HG02870 (cell line): ENCODE data around the gene BCL3.
"Not testable (repeated sequence)": the region's sequence is repeated elsewhere in the genome, so short reads cannot be mapped to it uniquely, and the experiment has no call there.

ENCODE experiments used
- ATAC-seq: cut with Tn5 transposase; IDR thresholded peaks from one replicate; pipeline ENCODE4 v1.9.1; 2021; ENCODE audit warnings: mild to moderate bottlenecking, moderate library complexity; ENCODE audit not compliant: unreplicated experiment

Gene BCL3, protein sequence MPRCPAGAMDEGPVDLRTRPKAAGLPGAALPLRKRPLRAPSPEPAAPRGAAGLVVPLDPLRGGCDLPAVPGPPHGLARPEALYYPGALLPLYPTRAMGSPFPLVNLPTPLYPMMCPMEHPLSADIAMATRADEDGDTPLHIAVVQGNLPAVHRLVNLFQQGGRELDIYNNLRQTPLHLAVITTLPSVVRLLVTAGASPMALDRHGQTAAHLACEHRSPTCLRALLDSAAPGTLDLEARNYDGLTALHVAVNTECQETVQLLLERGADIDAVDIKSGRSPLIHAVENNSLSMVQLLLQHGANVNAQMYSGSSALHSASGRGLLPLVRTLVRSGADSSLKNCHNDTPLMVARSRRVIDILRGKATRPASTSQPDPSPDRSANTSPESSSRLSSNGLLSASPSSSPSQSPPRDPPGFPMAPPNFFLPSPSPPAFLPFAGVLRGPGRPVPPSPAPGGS

DNA sequence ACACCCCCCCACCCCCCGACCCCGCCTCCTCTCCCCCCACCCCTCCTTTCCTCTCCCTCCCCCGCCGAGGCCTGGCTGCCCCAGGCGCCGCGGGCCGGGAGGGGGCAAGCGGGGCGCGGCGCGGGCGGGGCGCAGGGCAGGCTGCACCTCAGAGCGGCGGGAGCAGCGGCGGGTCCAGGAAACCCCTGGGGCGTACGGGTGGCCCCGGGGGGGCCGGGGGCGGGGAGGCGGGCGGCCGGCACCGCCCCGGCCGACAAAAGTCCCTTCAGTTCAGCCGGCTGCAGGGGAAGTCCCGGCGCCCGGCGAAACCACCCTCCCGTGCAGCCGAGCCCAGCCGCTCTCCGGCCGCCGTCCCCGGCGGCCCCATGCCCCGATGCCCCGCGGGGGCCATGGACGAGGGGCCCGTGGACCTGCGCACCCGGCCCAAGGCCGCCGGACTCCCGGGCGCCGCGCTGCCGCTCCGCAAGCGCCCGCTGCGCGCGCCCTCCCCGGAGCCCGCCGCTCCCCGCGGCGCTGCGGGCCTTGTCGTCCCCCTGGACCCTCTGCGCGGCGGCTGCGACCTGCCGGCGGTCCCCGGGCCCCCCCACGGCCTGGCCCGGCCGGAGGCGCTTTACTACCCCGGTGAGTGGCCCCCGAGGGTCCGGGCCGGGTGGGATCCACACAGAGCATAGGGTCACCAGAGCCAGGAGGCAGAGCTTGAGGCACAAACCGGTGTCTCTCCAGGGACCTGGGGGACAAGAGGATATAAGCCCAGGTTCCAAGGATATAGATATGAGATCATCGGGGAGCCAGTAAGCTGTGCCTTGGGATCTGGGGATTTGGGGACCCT, at the start of gene BCL3:
Gene BCL3 (plus strand): TSS at position 283 of the 829 bp plus-strand sequence. CDS start 83 bp downstream, at position 366.
- ATAC-seq: no peak

DNA sequence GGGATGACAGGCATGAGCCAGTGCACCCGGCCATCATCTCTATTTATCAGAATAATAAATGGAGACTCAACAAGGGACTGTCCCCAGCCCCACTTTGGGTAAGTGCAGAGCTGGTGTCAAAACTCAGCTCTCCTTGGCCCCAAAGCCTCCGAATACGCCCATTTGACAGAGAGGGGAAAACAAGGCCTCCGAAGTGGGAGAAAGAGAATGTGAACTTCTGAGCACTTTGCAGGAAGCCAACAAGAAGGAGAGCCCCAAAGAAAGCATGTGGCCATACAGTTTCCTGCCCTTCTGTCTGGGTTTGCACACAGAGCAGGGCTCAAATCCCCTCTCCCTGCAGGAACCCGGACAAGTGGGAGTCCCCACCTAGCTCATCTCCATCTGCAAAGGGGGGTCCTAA, 48.0 kb upstream of the BCL3 start:
- ATAC-seq: no peak

DNA sequence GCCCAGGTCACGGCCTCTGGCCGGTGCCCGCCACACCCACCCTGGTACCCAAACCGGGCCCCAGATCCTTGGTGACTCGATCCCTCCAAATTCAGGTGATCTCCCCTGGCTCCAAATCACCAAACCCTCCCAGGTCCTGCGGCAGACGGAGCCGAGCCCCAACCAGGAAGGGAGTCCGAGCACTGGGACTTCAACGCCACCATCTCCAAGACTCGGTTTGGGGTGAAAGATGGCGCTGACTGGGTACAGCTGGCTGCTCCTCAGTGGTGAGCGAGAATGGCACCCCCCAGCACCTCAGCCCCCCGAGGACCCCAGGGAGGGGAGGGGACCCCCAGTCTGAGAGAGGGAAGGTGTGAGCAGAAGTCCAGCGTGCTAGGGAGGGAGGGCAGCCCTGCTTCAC, 47.3 kb upstream of the BCL3 start:
- ATAC-seq: no peak

DNA sequence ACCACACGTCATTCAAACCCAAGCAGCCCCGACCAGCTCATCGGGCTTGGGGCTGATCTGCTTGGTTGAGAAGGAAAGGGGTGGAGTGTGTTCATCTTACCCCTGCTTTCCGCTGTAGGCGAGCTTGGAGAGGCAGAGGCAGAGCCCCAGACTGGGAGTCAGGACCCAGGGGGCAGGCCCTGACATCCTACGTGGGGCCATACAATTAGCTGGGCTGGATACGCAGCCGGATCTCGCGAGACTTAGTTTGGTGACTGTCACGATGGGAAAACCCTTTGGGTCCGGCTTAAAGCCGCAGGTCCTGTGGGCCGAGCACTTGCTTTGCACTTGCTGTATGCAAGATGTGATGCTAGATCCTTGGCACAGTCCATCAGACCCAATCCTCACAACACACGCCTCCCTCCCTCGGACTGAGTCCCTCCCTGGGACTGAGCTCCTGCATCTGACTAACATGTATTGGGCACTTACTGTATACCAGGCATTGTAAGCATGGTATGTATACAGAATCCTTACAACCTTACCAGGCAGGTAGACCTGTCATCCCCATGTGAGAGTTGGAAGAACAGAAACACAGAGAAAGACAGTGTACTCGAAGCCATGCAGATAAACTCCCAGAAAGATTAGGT, 45.8 kb upstream of the BCL3 start:
- no peak for ATAC-seq

DNA sequence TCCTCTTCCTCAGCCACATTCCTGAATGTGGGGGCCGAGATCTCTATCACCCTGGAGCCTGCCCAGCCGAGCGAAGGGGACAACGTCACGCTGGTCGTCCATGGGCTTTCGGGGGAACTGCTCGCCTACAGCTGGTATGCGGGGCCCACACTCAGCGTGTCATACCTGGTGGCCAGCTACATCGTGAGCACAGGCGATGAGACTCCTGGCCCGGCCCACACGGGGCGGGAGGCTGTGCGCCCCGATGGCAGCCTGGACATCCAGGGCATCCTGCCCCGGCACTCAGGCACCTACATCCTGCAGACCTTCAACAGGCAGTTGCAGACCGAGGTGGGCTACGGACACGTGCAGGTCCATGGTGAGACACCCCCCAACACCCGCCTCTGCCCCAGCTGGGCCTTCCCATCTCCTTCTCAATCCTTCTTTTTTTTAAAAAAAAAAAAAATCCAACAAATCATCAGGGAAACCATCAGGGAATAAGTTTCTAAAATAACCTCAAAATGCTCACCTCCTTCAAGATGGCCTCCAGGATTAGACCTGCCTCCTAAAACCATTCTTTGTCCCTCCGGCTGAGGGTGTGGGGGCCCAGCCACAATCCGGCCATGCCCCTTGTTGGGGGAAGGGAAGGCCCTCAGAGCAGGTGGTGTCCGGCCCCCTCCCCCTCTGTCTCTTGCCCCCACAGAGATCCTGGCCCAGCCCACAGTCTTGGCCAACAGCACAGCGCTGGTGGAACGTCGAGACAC, 45.0 kb upstream of the BCL3 start:
- no peak for ATAC-seq

DNA sequence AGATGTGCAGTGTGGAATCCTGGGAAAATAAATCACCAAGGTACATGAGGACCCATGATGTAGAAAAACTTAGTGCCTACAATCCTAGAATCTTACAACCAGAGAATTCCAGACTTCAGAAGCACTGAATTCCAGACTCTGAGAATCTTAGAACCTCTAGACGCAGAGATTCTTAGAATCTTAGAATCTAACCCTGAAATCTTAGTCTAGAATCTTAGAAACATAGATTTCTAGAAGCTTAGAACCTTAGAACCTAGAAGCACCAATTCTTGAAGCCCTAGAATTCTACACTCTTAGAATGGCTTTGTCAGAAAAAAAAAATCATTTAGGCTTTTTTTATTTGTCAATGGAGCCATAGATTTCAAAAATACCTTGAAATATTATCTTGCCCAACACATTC, 43.5 kb upstream of the BCL3 start:
- no peak for ATAC-seq

DNA sequence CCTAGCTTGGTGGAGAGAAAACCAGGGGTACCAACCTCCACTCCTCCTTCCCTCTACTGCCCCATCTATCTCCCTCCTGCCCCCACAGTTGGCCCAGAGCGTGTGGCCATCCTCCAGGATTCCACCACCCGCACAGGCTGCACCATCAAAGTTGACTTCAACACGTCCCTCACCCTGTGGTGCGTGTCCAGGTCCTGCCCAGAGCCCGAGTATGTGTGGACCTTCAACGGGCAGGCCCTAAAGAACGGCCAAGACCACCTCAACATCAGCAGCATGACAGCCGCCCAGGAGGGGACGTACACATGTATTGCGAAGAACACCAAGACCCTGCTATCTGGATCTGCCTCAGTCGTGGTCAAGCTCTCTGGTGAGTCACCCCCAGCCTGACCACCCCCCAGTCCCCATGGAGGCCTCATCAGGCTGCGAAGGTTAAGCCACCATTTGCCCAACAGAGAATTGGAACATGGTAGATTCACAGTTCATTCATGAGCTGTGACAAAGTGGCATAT, 43.0 kb upstream of the BCL3 start:
- ATAC-seq: no peak

DNA sequence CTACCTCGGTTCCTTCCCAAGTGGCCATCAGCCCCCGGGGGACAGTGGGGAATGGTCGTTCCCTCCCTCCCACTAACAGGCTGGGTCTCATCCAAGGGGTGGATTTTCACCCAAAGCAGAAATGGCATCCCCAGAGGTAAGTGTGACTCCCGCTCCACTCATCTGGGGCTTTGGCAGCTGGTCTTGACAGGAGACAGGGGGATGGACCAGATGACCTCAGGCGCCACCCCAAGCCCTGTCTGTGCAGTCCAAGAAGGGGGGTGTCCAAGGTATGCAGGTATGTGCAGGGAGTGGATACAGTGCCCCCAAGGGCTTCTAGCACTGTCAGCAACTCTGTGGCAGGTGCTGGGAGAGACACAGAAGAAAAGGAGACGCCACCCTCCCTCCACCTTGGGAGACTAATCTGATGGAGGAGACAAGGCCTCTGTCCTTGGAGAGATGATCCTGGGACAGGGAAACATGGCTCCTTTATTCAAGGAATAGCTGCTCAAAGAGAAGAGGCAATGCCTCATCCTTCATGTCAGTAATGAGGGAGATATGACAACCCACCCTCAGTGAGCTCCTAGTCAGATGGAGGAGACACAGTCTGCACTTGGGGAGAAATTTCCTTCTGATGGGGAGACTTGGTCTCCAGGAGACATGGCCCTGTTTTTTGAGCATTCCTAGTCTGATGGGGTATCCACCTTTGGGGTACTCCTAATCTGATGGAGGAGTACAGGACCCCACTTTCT, 41.8 kb upstream of the BCL3 start:
- no peak for ATAC-seq

DNA sequence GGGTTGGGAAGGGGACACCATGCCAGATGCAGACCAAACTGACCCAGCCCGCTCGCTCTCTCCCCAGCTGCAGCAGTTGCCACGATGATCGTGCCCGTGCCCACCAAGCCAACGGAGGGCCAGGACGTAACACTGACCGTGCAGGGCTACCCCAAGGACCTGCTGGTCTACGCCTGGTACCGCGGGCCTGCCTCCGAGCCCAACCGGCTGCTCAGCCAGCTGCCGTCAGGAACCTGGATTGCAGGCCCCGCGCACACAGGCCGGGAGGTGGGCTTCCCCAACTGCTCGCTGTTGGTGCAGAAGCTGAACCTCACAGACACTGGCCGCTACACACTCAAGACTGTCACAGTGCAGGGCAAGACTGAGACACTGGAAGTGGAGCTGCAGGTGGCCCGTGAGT, 40.7 kb upstream of the BCL3 start:
- ATAC-seq: no peak

DNA sequence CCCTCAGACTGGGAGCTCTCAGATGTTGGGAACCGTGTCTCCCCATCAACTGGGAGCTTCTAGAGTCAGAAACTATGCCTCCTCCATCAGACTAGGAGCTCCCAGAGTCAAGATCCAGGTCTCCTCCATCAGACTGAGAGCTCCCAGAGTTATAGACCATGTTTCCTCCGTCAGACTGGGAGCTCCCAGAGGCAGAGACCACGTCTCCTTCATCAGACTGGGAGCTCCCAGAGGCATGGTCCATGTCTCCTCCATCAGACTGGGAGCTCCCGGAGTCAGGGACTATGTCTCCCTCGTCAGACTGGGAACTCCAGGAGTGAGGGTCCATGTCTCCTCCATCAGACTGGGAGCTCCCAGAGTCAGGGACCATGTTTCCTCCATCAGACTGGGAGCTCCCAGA, 39.6 kb upstream of the BCL3 start:
- no peak for ATAC-seq

DNA sequence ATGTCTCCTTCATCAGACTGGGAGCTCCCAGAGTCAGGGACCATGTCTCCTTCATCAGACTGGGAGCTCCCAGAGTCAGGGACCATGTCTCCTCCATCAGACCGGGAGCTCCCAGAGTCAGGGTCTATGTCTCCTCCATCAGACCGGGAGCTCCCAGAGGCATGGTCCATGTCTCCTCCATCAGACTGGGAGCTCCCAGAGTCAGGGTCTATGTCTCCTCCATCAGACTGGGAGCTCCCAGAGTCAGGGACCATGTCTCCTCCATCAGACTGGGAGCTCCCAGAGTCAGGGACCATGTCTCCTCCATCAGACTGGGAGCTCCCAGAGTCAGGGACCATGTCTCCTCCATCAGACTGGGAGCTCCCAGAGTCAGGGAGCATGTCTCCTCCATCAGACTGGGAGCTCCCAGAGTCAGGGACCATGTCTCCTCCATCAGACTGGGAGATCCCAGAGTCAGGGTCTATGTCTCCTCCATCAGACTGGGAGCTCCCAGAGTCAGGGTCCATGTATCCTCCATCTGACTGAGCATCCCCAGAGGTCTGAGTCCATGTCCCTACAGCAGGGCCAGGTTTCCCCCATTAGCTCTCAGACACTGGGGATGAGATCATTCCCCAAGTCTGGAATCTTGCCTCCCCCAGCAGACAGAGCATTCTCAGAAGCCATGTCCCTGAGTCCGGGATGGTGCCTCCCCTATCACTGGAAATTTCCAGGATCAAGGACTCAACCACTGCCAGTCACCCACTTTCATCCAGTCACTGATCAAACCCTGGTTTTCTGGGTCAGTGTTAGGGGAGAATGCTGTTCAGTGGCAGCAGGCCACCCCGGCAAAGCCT, 38.9 kb upstream of the BCL3 start:
- not testable (repeated sequence) for ATAC-seq

DNA sequence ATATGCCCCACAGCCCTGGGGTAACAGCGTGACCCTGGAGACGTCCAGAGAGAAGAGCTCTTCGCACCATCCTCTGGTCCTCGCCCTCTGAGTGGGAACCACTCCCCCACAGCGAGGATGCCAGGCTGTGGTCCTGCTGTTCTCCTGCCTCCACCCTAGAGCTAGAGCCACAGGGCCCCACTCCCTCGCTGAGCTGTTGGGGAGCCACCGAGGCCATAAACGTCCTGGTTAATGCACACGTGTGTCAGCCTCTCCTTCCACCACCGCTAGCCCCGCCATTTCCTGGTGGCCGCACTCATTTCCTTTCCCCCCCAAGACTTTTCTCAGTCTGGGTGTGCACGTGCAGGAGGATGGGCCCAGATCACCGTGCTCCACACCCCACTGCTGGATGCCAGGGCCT, 38.0 kb upstream of the BCL3 start:
- no peak for ATAC-seq

DNA sequence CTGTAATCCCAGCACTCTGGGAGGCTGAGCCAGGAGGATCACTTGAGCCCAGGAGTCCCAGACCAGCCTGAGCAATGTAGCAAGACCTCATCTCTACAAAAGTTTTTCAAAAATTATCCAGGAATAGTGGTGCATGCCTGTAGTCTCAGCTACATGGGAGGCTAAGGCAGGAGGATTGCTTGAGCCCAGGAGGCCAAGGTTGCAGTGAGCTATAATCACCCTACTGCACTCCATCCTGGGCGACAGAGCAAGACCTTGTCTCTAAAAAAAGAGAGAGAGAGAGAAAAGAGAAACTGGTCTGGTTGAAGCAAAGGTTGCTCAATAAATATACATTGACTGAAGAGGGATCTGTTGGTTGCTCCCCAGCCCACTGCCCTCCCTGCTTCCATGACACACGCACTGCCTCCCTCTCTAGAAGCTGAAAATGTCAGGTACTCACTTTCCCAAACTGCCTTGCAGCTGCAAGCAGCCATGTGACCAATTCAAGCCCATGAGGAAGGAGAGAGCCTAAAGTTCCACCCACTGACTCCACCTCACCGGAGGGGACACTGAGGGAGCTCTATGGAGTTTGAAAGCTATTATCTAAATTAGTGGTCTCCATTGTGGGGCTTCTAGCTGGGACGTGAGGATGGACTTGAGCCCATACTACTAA, 35.5 kb upstream of the BCL3 start:
- no peak for ATAC-seq

DNA sequence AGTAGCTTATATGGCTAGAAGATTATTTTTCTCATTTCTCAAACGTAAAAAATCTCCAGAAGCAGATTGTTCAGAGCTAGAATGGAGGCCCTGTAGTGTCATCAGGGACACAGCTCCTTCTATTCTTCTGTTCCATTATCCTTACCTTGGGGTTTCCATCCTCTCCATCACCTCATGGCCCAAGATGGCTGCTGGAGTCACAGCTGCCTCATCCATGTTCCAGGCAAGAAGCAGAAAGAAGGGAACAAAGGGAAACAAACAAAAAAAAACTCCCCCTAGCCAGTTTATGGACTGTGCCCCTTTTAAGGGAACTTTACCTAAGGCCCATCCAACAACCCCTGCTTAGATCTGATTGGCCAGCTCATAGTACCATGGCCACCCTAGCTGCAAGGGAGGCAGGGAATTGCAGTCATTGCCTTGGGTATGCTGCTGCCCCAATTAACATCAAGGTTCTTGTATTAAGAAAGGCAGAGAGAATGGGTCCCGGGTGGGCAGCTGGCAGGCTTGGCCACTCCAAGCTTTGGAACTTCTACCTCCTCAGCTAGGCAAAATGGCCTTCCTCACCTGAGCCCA, 33.8 kb upstream of the BCL3 start:
- ATAC-seq: no peak

DNA sequence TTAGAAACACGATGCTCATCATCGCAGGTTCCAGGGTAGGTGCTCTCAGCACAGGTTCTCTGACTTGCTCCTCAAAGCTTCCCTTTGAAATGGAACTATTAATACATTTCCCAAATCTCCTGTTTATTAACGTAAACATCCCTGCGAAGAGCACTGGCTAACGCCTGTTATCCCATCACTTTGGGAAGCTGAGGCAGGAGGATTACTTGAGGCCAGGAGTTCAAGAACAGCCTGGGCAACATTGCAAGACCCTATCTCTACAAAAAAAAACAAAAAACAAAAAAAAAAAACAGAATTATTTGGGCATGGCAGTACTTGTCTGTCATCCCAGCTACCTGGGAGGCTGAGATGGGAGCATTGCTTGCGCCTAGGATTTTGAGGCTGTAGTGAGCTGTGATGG, 30.9 kb upstream of the BCL3 start:
- no peak for ATAC-seq

DNA sequence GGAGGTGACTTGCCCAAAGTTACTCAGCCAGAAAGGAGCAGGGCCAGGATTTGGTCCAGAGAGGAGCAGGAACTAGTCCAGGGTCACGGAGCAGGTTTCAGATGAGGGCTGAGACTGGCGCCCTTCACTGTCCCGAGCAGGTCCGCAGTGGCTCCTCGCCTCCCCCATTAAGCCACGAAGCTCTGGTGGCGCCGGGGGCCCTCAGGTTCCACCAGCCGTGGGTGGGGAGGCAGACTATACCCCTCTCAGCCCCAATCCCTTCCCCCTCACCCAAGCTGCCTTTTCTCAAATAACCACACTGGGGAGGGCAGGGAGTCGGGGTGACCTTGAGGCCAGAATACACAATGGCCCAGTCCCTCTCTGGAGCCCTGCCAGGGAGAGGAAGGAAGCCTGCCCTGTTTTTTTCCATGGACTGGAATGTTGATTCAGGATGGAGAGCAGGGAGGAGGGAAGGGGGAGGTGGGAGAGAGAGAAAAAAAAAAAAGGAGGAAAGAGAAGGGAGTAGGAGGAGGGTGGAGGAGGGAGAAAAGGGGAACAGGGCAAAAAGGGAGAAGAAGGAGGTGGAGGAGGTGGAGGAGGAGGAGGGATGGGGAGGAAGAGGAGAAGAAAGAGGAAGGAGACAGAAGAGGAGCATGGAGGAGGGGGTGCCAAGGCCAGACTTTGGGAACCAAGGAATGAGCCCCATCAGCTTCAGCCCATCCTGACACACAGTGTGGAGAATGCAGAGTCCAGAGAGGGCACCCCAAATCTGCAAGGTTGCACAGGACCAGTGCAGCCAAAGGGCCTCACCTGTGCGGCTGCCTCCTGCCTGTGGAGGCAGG, 29.9 kb upstream of the BCL3 start:
- ATAC-seq: no peak

DNA sequence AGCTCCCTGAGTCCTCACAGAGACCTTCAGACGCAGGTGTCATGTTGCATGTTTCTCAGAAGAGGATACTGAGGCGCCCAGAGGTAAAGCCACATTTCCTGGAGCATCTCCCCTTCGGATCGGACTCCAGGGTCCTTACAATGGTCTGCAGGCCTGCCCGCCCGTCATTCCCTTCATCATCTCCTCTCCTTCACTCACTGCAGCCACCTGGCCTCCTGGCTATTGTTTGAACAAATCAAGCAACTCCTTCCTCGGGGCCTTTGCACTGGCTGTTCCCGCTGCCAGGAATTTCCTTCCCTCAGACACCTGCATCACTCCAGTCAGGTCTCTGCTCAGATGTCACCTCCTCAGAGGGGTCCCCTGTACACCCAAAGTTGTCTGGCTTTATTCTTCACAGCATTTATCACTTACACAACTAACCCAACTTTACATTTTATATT, 29.2 kb upstream of the BCL3 start:
- ATAC-seq: no peak
